Measurements from ENCODE around the gene KCTD18.

KCTD18 gene

DNA sequence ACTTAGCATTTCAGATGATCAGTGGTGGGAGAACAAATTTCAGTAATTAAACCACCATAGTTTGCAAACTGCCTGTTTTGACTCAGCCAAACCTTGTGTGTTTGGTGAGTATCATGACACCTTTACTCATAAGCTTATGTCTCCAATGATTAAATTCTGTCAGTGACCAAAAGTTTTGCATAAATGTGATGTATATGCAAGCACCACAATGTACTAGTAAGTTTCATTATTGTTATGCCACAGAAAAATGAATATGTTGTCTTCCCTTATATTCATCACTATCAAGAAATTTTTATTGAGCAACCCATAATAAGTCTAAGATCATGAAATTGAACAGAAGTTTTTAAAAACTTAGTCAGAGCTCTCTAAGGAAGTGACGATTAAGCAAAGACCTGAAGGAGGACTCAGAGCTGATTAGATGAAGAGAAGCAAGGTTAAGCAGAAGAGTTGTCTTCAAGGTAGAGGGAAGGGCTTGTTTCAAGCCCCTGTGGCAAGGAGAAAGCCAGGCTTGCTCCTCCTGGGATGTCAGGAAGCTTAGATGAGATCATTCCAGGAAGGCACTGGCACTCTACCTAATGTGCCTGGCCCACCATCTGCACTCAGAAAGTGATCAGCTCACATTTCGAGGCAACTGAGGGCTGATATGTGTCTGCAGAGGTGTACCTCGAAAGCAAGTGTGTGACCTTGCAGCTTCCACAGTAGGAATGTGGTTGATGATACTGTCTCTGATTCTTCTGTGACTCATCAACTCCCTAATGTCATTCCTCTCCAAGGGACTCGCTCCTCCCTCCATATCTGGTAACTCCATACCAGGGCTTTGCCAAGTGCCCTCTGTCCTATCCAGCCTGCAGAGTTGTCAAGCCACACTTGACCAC, 54.7 kb downstream of the KCTD18 start:
- no peak for DNase-seq

GRCh38 chr2:200453853-200454534, 55.9 kb downstream of the KCTD18 start:
- no peak for DNase-seq

GRCh38 chr2:200453142-200453852, 56.6 kb downstream of the KCTD18 start:
- no peak for DNase-seq

GRCh38 chr2:200452377-200452776, 57.5 kb downstream of the KCTD18 start:
- DNase-seq, result no peak

DNA sequence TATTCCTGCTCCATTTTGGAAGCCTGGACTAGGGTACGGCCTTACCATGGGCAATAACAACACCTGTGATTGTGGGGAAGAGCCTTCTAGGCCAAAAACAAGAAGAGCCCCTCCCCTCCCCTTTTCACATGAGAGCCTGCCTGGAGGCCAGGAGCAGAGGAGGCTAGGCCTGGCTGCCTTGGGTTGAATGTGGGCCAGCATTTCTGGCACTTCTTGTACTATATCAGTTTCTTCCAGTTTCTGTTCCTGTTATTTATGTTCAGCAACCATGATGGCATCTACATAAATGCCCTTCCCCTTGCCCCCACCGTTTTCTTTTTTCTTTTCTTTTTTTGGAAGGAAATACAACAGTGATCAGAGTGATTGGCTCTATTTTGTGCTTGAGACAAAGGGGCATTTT, 58.4 kb downstream of the KCTD18 start:
- no peak for DNase-seq

DNA sequence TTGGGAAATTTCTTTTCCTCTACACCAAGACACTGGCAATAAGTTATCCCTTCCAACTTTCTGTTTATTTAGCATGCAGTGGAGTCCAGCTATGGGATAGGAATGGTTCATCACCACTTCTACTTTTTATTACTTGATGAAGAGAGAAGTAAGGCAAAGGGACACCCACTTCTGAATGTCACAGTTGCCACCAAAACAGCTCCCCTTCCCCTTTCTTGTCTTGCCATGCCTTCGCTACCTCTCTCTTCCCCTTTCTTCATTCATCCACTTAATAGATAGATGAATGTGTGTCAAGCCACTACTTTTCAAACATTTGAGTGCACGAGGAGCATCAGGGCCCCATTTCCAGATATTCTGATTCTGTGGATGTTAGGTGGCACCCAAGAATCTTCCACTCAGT, 59.6 kb downstream of the KCTD18 start:
- no peak for DNase-seq

GRCh38 chr2:200449149-200449548, 60.7 kb downstream of the KCTD18 start:
- no peak for DNase-seq

GRCh38 chr2:200448455-200448854, 61.4 kb downstream of the KCTD18 start:
- DNase-seq, result no peak

- DNase-seq, result peak; percentile 11
Observed at GRCh38 chr2:200447139-200447855, 62.6 kb downstream of the KCTD18 start.

DNA sequence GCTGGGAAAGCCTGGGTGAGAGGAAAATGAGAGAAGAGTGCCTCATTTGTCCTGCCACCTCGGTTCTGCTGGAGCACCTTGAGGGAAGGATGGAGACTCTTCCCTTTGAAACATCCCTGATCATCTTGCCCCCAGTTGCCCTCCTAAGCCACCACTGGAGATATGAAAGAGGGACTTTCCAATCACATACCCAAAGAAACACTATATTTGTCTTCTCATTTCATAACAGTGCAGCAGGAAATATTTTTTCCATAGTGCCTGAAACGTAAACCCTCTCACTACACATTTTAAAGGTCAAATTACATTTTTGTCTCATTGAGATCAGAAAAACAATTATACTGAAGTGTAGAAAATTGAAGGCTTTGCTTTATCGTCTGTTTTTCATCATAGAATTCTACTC, 63.3 kb downstream of the KCTD18 start:
- no peak for DNase-seq

DNA sequence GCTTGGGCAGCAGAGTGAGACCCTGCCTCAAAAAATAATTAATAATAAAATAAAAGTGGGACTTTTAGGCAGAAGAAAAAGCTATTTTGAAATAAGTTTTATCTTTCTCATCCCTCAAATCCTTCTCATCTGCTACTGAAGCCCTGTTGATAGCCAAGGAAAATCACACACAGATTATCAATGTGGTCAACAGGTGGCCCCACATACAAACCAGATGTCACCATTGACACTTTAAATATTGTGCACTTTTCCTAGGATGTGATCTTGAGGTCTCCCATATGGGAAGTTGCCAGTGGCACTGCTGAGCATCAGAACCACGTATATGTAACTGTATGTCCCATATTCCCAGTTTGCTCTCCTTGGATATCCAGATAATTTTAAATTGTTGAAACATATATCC, 64.6 kb downstream of the KCTD18 start:
- DNase-seq, result no peak

- DNase-seq, result no peak
Observed at GRCh38 chr2:200444530-200444929, 65.3 kb downstream of the KCTD18 start.

GRCh38 chr2:200443916-200444315, 66.0 kb downstream of the KCTD18 start:
- no peak for DNase-seq

- no peak for DNase-seq
Observed at GRCh38 chr2:200443376-200443775, 66.5 kb downstream of the KCTD18 start.

- DNase-seq, result no peak
Observed at GRCh38 chr2:200442471-200442870, 67.4 kb downstream of the KCTD18 start.

GRCh38 chr2:200439981-200440380, 69.9 kb downstream of the KCTD18 start:
- peak; percentile 50 for DNase-seq

Data from NCI-H69 (cell line).